GM18499 (cell line): Measurements from ENCODE around the gene MPRIP.
A peak's percentile ranks its signal among the peaks of the same experiment; 100 is the strongest.

Experiments used
- ATAC-seq: cut with Tn5 transposase; IDR thresholded peaks from one replicate; pipeline ENCODE4 v1.9.1; 2021; ENCODE audit warnings: moderate number of reproducible peaks; ENCODE audit not compliant: insufficient read depth, unreplicated experiment

Gene MPRIP

DNA sequence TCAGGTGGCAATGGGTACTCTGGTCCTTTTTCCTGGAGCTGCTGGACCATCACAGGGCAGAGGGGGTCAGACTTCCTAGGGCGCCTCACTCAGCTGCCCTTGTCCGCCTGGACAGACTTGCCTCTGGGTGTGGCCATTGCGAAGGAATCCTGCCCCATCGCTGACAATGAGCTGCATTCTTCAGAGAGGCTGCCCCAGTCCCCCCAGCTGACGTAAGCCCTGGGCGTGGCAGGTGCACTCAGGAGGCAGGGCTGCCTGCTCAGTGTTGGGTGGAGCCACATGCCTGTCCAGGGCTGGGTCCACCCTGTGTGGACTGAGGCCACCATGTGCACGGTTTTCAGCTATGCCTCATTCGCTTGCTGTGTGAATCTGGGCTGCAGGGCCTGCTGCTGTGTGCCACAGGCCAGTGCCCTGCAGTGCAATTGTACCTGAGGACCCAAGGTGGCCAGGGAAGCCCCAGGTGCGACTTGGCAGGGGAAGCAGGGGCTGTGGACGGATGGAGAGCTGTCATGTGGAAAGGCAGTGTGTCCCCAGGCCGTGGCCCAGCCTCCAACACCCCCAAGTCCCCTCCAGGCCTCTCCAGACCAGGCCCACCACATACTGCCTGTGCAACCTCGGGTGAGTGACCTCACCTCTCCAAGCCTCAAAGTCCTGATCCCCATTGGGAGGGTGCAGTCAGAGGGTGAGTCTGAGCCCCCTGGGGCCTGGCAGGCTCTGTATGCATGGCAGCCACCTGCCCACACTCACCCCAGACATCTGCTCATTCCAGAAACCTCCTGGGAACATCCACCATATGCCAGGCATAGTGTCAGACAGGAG lies 14.0 kb upstream of the MPRIP start:
- no peak for ATAC-seq

DNA sequence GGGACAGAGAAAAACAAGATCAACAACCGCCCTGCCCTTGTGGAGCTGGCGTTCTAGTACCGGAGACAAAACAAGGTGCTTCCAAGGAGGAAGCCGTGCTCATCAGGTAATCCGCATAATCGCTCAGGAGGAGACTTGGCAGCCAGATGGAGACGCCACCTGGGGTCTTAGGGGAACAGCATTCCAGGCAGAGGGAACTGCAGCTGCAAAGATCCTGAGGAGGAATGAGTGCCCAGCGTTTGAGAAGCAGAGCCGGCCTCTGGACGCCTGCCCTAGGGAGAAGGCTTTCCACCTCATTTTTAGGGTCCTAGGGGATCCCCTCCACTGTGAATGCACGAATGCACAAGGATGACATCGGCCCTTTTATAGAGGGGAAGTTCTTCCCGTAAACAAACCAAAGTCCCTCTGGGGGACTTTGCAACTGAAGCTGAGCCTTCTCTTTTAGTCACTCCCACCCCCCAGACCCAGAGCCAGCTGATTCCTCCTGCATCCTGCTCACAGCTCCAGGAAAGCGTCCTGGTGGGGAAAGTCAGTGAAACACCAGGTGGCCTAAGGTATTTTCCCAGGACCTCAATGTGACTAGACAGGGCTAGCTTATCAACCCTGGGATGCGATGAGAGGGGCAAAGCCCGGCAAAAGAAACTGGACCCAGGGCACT lies 13.2 kb upstream of the MPRIP start:
- no peak for ATAC-seq

DNA sequence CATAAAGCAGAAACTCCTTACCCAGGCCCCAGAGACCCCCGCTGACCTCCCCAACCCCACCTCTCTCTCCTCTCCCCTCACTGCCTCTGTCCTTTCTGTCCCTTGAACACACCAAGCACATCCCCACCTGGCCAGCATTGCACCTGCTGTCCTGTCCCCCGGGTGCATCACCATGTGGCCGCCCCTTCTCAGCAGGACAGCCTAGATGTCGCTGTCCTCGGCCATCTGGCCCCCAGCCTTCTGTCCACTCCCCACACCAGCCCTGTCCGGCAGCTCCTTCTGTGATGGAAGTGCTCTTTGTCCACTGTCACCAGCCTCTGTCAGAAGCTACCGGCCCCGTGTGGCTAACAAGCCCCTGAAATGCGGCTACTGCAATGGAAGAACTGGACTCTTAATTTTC lies 12.3 kb upstream of the MPRIP start:
- ATAC-seq: no peak

DNA sequence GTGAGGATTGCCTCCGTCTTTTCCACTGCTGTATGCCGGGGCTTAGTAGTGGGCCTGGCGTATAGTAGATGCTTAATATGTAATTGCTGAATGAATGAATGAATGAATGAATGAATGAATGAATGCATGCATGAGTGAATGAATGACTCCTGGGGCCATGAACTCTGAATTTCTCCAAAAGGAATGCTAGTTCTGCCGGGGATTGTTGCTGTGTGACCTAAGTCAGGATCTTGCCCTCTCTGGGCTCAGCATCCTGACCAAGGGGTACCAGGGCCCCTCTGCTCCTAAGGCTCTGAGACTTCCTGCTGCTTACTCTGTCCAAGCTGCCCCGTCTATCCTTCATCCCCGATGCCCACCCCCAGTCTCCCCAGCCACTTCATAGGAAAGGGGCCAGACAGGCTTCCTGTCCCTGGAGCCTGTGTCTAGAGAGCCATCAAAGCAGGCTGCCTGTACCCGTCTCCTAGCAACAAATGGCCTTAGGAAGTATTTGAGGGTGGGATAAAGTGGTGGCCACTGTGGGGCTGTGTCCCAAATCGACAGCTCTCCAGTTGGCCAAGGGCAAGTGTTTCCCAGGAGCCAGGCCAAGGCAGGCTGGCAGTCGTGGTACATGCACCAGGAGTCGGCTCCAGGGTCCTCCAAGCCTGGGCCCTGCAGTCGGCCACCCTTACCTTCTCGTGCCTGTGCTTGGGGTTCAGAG lies 11.6 kb upstream of the MPRIP start:
- ATAC-seq: no peak

DNA sequence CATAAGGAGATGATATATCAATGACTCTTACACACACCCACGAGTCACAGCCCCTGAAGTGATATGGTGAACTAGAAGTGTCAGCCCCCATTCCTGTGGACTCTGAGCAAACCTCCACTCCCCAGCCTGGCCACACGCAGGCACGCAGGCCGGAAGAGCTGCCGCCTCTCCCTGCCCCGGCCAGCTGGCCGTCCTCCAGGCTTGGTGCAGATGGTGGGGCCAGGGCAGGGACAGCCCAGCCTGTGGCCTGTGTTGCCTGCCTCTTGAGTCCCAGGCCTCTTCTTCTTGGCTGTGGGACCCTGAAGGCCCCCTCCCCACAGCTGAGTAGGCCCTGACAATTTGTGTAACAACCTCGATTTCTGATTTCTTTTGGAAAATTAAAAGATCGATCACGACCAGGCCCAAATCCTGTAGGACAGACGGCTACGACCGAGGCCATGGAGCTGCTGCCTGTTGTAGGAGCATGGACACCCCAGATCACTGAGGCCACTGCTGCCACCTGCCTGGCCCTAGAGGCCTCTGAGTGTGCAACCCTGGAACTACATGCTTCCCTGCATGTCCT lies 10.0 kb upstream of the MPRIP start:
- ATAC-seq: no peak

DNA sequence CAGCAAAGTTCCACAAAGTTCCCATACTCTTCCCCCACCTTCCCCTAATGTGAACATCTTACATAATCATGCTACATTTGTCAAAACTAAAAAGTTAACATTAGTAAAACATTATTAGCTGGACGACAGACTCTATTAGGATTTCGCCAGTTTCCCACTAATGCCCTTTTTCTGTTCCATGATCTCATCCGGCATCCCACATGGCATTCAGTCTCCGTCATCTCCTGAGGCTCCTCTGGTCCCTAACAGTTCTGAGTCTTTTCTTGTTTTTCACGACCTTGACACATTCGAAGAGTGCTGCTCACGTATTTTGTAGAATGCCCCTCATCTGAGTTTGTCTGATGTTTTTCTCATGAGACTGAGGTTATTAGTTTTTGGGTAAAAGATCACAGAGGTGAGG lies 8.8 kb upstream of the MPRIP start:
- no peak for ATAC-seq

DNA sequence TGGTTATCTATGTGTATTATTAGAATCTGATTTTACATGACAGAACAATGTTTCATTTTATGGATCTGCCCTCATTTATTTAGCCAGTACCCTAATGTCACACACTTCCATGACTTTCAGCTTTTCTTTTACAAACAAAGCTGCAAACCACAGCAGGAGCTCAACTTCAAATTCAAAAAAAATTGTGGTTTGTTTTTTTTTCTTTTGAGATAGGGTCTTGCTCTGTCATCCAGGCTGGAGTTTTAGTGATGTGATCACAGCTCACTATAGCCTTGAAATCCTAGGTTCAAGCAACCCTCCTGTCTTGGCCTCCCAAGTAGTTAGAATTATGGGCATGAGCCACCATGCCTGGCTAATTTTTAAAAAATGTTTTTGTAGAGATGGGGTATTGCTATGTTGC lies 8.2 kb upstream of the MPRIP start:
- no peak for ATAC-seq

DNA sequence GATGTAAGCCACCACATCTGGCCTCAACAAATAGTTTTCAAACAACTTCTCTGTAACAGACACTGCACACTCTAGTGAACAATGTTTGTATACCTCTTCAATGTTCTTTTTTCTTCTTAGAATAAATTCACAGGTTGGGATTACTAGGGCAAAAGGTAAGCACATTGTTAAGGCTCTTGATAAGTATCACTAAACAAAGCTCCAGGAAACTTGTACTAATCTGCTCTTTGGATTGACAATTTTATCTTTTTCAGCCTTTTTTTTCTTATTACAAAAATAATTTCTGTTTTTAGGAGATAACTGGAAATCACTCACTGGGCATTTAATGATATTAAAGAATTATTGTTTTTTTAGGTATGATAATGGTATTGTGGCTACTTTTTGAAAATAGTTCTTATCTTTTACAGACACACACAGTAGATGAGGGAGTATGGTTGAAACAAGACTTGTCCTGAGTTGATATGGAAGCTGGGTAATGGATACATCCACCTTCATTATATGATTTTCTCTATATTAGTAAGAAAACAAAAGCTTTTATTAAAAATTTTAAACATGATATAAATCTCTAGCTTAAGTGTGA lies 7.7 kb upstream of the MPRIP start:
- no peak for ATAC-seq

DNA sequence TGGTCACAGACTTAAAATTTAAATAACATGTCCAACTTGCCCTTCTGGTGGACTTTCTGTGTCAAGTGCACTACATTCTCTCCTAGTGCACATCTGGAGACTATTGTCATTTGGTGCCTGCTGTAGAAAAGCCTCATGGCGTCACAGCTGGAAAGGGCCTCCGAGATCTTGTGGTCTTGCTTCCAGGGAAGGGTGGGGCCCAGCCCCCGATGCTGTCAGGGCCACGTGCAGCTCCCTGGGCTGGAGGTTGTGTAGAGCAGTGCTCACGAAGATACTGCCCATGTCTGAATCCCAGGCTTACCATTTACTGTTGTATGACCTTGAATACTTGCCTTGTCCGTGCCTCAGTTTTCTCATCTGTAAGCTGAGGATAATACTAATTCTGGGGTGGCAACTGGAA lies 6.8 kb upstream of the MPRIP start:
- no peak for ATAC-seq

DNA sequence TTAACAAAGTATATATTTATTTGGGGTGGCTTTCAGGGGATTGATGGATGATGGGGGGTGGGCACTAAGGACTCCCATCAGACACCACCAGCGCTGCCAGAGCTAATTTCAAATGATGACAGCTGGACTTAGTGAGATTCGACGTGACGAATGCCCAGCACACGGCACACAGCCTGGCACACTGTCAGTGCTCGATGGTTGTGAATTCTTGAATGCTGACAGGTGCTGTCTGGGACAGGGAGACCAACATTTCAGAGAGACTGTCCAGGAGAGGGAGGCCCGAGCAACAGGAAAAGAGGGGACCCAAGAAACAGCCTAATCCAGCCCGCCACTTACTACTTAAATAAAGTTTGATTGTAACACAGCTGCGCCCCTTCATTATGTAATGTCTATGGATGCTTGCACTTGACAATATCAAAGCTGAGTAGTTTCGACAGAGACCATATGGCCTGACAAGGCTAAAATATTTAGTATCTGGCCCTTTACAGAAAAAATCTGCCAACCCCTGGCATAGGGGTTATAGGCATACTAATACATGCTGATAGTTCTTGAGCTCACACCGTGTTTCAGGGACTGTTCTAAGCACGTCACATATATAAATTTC lies 6.2 kb upstream of the MPRIP start:
- ATAC-seq: no peak

DNA sequence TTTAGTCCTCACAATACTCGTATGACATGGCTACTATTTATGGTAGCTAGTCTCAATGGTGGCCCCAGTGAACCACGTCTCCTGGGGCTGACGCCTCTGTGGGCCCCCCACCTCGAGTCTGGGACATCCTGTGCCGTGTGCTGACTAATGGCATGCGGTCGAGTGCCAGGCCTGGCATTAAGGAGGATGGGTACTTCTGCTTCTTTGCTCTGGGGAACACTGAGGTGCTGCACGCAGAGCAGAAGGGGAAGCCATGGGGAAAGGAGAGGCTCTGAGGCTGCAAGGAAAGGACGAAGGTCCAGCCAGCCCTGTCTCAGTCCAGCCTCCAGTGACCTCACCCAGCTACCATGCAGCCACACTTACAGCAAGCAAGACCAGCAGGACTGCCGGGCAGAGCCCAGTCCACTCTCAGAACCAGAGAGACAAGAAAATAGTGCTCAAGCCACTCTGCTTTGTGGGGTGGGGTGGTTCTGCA lies 5.7 kb upstream of the MPRIP start:
- ATAC-seq: no peak

DNA sequence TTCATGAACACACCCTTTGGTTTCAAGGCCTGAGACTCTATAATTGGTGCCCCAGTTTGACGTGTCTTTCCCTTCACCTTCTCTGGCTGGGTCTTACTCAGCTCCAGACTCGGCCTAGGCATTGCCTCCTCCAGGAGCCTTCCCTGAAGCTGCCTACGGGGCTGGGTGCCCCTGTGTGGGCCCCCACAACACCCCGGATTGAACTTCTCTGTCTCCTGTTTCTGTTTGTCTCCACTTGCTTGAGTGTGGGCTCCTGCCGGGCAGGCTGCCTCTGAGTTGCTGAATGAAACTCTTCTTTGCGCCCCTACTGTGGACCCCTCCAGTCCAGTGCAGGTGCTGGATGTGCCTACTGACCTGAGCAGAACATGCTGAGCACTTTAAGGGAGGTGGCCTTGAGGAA lies 2.3 kb upstream of the MPRIP start:
- no peak for ATAC-seq

DNA sequence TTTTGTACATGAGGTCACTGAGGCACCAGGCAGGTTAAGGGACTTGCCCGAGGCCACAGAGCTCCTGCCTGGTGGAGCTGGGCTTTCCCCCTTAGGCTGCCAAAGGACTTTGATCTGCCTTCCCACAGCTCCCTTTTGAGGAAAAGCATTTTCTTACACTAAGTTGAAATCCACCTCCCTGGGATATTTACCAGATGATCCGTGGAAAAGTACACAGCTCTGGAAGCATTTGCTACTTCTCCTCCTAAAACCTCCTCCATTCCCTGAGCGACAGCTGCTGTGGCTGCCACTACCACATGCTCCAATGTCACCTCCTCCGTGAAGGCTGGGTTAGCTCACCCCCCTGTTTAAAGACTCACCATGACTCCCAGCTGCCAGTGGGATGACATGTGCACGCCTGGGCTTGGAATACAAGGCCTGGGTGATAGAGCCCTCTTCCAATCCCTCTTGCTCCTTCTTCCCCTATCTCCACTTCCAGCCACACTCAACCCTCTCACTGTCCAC lies 1.2 kb upstream of the MPRIP start:
- no peak for ATAC-seq

DNA sequence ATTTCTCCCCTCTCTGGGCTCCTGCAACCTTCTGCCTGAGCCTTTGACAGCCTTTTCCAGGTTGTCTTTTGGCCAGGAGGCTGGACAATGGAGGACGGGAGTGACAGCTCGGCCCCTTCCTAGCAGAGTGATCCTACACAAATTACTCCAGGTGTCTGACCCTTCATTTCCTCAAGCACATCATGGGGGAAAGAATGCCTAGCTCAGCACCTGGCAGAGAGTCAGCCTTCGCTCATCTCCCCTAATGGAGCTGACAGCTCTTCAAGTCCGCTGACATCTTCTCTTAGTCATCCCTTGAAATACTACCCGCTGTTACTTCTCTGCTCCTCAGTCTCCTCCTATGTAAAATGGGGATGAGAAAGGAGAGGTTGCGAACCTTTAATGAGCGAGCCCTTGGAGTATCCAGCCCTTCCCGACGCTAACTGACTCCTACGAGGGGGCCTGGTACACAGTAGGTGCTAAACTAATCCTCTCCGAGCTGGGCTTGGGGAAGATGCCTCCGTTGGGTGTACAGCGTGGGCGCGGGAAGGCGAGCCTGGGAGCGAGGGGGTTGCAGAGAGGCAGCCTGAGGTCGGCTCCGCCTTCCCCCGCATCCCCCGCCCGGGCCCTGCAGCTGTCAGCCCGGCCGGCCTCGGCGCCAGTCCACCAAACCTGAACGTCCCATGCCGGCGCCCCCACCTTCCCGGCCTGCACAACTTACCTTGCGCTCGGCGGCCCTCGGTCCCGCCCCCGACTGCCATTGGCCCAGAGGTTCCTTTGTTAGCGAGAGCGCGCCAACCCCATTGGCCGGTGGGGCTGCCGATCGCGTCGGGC lies 480 bp upstream of the MPRIP start:
- peak; percentile 81 for ATAC-seq

DNA sequence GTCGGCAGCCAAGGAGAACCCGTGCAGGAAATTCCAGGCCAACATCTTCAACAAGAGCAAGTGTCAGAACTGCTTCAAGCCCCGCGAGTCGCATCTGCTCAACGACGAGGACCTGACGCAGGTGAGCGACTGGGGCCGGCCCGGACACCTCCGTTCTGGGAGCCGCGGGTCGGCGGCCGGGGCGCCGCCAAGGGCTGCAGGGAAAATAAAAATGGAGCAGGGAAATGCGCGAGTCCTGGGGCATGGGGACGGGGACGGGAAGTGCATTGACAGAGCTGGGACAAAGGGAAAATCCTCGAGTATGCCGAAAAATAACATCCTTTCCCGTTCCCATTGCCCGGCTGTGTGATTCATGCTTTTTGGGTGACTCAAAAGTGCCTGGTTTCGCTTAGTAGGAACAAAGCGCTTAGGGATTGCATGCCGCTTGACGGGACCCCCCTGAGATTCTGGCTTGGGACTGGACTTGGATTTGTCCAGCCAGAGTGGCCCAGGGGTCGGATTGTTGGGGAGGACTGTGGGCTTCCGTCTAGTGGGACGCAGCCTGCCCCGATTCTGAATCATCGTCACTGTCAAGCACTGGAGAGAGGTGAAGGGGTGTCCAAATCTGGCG lies 699 bp downstream of the MPRIP start:
- ATAC-seq: no peak

DNA sequence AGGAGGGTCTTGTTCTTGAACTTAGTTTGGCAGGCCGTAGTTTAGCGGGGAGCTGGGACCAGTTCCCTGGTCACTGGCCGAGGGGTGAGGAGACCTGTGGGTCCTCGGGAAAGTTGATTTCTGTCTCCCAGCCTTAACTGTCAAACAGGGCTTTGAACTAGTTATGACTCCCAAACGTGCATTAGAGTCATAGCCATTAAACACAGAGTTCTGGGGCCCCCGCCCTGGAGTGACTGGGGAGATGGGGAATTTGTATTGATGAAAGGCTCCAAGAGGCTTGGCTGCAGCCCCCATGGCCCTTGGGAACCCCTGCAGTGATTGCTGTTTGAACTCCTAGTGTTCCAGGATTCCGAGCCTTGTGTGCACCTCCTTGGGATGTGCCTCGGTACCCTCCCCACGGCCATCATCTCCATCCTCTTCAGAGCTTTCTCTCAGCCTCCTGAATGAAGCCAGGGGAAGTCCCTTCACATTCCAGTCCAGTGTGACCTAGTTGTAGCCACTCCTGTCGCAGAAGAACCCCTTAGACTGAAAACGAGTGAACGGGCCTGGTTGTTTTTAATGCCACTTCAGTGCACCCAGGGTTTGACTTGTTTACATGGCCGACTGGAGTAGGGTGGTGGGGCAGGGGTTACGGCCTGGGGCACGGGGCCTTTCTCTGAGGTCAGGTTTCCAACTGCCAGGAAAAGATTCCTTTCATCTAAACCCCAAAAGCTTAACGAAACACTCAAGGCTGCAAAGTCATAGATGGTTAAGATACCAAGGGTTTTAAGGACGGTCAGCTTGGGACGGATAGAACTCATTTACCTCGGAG lies 1.4 kb downstream of the MPRIP start:
- ATAC-seq: no peak

DNA sequence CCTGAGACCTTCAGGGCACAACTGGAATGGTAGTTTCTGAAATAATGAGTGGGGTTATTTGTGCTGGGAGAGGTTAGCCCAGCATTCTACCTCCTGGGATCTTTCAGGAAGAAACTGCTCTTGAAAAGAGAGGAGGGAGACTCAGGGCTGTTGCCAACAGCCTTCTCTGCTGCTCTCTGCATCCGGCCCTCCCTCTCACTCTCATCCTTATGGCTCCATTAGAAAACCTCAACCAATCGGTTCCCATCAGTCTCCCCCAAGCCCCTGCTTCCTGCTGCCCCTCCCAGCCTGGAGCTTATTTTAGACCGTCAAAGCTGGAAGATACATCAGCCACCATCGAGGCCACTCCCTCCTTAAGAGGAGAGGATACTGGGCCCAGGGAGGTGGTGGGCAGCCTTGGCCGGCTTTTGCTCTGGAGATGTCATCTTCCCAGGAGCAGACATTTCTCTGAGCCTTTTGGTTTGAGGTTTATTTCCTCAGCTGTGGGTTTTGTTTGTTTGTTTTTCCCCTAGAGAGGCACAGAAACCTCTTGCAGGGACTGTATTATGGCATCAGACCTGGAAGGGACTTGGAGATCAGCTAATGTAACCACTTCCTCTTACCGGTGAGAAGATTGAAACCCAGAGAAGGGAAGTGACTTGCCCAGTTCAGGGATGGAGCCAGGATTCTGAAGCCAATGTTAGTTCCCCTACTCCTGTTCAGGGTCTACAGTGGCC lies 2.7 kb downstream of the MPRIP start:
- ATAC-seq: no peak
